Measurements from ENCODE around the gene SPSB1.
"Not testable (repeated sequence)": the region's sequence is repeated elsewhere in the genome, so short reads cannot be mapped to it uniquely, and the experiment has no call there.

Gene SPSB1

GRCh38 chr1:9280015-9280860 lies 12.5 kb upstream of the SPSB1 start:
- DNase-seq = no peak

- DNase-seq = no peak
These were observed 11.4 kb upstream of the SPSB1 start for GRCh38 chr1:9281071-9281827.

GRCh38 chr1:9281908-9282695 lies 10.6 kb upstream of the SPSB1 start:
- DNase-seq = no peak

GRCh38 chr1:9282696-9282955 lies 10.1 kb upstream of the SPSB1 start:
- DNase-seq = no peak

GRCh38 chr1:9284061-9284460 lies 8.6 kb upstream of the SPSB1 start:
- peak; percentile 35 for DNase-seq

- no peak for DNase-seq
These were observed 6.1 kb upstream of the SPSB1 start for GRCh38 chr1:9286556-9286955.

- DNase-seq = peak; percentile 67
These were observed 3.6 kb upstream of the SPSB1 start for GRCh38 chr1:9289090-9289534.

- no peak for DNase-seq
These were observed 2.8 kb upstream of the SPSB1 start for GRCh38 chr1:9289711-9290485.

GRCh38 chr1:9291914-9292360 lies 757 bp upstream of the SPSB1 start:
- DNase-seq = no peak

- DNase-seq = peak; percentile 15
These were observed 493 bp downstream of the SPSB1 start for GRCh38 chr1:9293241-9293532.

GRCh38 chr1:9293533-9294404 lies 1.1 kb downstream of the SPSB1 start:
- peak; percentile 43 for DNase-seq

- DNase-seq = no peak
These were observed 1.7 kb downstream of the SPSB1 start for GRCh38 chr1:9294405-9294773.

- DNase-seq = peak; percentile 9
These were observed 2.4 kb downstream of the SPSB1 start for GRCh38 chr1:9294910-9295636.

- DNase-seq = no peak
These were observed 3.2 kb downstream of the SPSB1 start for GRCh38 chr1:9295884-9296283.

GRCh38 chr1:9296850-9297249 lies 4.2 kb downstream of the SPSB1 start:
- no peak for DNase-seq

- DNase-seq = no peak
These were observed 5.1 kb downstream of the SPSB1 start for GRCh38 chr1:9297831-9298230.

- DNase-seq = no peak
These were observed 5.6 kb downstream of the SPSB1 start for GRCh38 chr1:9298282-9298681.

GRCh38 chr1:9299571-9300541 lies 7.2 kb downstream of the SPSB1 start:
- not testable (repeated sequence) for DNase-seq

GRCh38 chr1:9300573-9300972 lies 7.9 kb downstream of the SPSB1 start:
- no peak for DNase-seq

Data from central memory CD4-positive, alpha-beta T cell (primary cell).